Gastroesophageal sphincter (tissue), 3 donors: Measurements from ENCODE around the gene TACC3.

Experiments used
- CTCF ChIP-seq, 4 experiments: fragments of 200-600 bp in 2 of 4; fragments of 450-650 bp in 2 of 4; sonication (generic) in 1 of 4; IDR thresholded peaks; one replicate each; pipeline ENCODE4 v1.5.1; 2017 to 2019; ENCODE audit warnings: antibody characterized with exemption in 4 of 4, mild to moderate bottlenecking in 2 of 4, moderate library complexity in 2 of 4
- EP300 ChIP-seq: sonication (generic); formaldehyde crosslinking; IDR thresholded peaks from one replicate; pipeline ENCODE4 v1.6.1; 2017; ENCODE audit warnings: antibody characterized with exemption, mild to moderate bottlenecking
- POLR2A ChIP-seq, 2 donors: fragments of 450-650 bp; IDR thresholded peaks; one replicate each; pipeline ENCODE4 v1.6.1; 2017; ENCODE audit warnings: antibody characterized with exemption in 2 of 2, mild to moderate bottlenecking in 2 of 2, moderate library complexity in 1 of 2
- POLR2AphosphoS5 ChIP-seq: sonication (generic); formaldehyde crosslinking; IDR thresholded peaks from one replicate; pipeline ENCODE4 v1.6.1; 2017; ENCODE audit warnings: antibody characterized with exemption

GRCh38 chr4:1748465-1748995 is 27.2 kb downstream of the TACC3 start:
- TF ChIP-seq CTCF (IDR thresholded peaks at IDR 0.05) (peak in 3 of 4 experiments; percentile 43 to 75 (median 60)), POLR2A (IDR thresholded peaks at IDR 0.05) (no peak), POLR2AphosphoS5 (no peak), EP300 (no peak)
